NCI-H345 treated with DMSO at 0.1 percent for 48 hours (cell line): Measurements from ENCODE around the gene BSDC1.
"Not testable (repeated sequence)": the region's sequence is repeated elsewhere in the genome, so short reads cannot be mapped to it uniquely, and the experiment has no call there.

Experiments
- DNase-seq: peaks from one replicate; lab custom pipeline; 2025; ENCODE audit not compliant: unreplicated experiment; lab: John Stamatoyannopoulos, UW

BSDC1 gene

GRCh38 chr1:32361308-32361673, 33.0 kb downstream of the BSDC1 start:
- no peak for DNase-seq

GRCh38 chr1:32358435-32358834, 35.8 kb downstream of the BSDC1 start:
- no peak for DNase-seq

GRCh38 chr1:32357614-32358013, 36.6 kb downstream of the BSDC1 start:
- DNase-seq: no peak

- no peak for DNase-seq
Observed at GRCh38 chr1:32356478-32356877, 37.8 kb downstream of the BSDC1 start.

- DNase-seq: not testable (repeated sequence)
Observed at GRCh38 chr1:32355778-32356177, 38.5 kb downstream of the BSDC1 start.

GRCh38 chr1:32353886-32354570, 40.2 kb downstream of the BSDC1 start:
- DNase-seq: no peak

GRCh38 chr1:32353431-32353830, 40.8 kb downstream of the BSDC1 start:
- no peak for DNase-seq

- no peak for DNase-seq
Observed at GRCh38 chr1:32352831-32353383, 41.3 kb downstream of the BSDC1 start.

GRCh38 chr1:32352239-32352745, 41.9 kb downstream of the BSDC1 start:
- no peak for DNase-seq

- DNase-seq: peak; percentile 86
Observed at GRCh38 chr1:32351399-32352238, 42.6 kb downstream of the BSDC1 start.

GRCh38 chr1:32350785-32351398, 43.3 kb downstream of the BSDC1 start:
- peak; percentile 69 for DNase-seq

GRCh38 chr1:32349211-32349708, 45.0 kb downstream of the BSDC1 start:
- no peak for DNase-seq

GRCh38 chr1:32346532-32347157, 47.6 kb downstream of the BSDC1 start:
- no peak for DNase-seq

- DNase-seq: no peak
Observed at GRCh38 chr1:32345289-32345827, 48.9 kb downstream of the BSDC1 start.

GRCh38 chr1:32342704-32343103, 51.5 kb downstream of the BSDC1 start:
- no peak for DNase-seq

- no peak for DNase-seq
Observed at GRCh38 chr1:32341971-32342370, 52.3 kb downstream of the BSDC1 start.

- DNase-seq: no peak
Observed at GRCh38 chr1:32341186-32341757, 53.0 kb downstream of the BSDC1 start.

GRCh38 chr1:32339363-32339978, 54.8 kb downstream of the BSDC1 start:
- no peak for DNase-seq

- no peak for DNase-seq
Observed at GRCh38 chr1:32338637-32339145, 55.5 kb downstream of the BSDC1 start.
